ENCODE measurements around the gene KBTBD7.

The KBTBD7 gene

GRCh38 chr13:41193919-41194824 is at the start of gene KBTBD7:
KBTBD7 (minus strand) TSS chr13:41194569; CDS start chr13:41194257, 312 bp downstream.
- peak; percentile 96 for DNase-seq

GRCh38 chr13:41241626-41242025 is 47.3 kb upstream of the KBTBD7 start:
- DNase-seq: no peak

- DNase-seq: no peak
Observed at GRCh38 chr13:41236369-41236768, 42.0 kb upstream of the KBTBD7 start.

GRCh38 chr13:41232578-41233480 is 38.5 kb upstream of the KBTBD7 start:
- DNase-seq: no peak

- no peak for DNase-seq
Observed at GRCh38 chr13:41231786-41232185, 37.4 kb upstream of the KBTBD7 start.

GRCh38 chr13:41231025-41231677 is 36.8 kb upstream of the KBTBD7 start:
- DNase-seq: no peak

- no peak for DNase-seq
Observed at GRCh38 chr13:41229356-41229755, 35.0 kb upstream of the KBTBD7 start.

- DNase-seq: no peak
Observed at GRCh38 chr13:41224113-41225110, 30.0 kb upstream of the KBTBD7 start.

- DNase-seq: peak; percentile 67
Observed at GRCh38 chr13:41222259-41222852, 28.0 kb upstream of the KBTBD7 start.

GRCh38 chr13:41220401-41220800 is 26.0 kb upstream of the KBTBD7 start:
- no peak for DNase-seq

GRCh38 chr13:41216160-41216559 is 21.8 kb upstream of the KBTBD7 start:
- no peak for DNase-seq

- no peak for DNase-seq
Observed at GRCh38 chr13:41213919-41214318, 19.6 kb upstream of the KBTBD7 start.

GRCh38 chr13:41213316-41213715 is 18.9 kb upstream of the KBTBD7 start:
- DNase-seq: no peak

GRCh38 chr13:41212881-41213280 is 18.5 kb upstream of the KBTBD7 start:
- DNase-seq: no peak

GRCh38 chr13:41211062-41211461 is 16.7 kb upstream of the KBTBD7 start:
- DNase-seq: no peak

GRCh38 chr13:41206467-41206866 is 12.1 kb upstream of the KBTBD7 start:
- no peak for DNase-seq

- no peak for DNase-seq
Observed at GRCh38 chr13:41203810-41204209, 9.4 kb upstream of the KBTBD7 start.

GRCh38 chr13:41200126-41200525 is 5.8 kb upstream of the KBTBD7 start:
- no peak for DNase-seq

- no peak for DNase-seq
Observed at GRCh38 chr13:41199526-41199925, 5.2 kb upstream of the KBTBD7 start.

GRCh38 chr13:41199079-41199478 is 4.7 kb upstream of the KBTBD7 start:
- DNase-seq: peak; percentile 30

GRCh38 chr13:41196620-41197019 is 2.3 kb upstream of the KBTBD7 start:
- peak; percentile 9 for DNase-seq

Measured in activated CD4-positive, alpha-beta T cell treated with anti-CD3 and anti-CD28 coated beads, Interleukin-2, Interleukin-6, amounts not matched to agents 100 ng/mL and 50 ng/mL, durations not matched to agents 16 hours and 8 hours (primary cell).